ENCODE measurements around the gene TTLL8.

Gene TTLL8

GRCh38 chr22:49976439-49977175 lies 81.5 kb downstream of the TTLL8 start:
- no peak for DNase-seq

GRCh38 chr22:49975543-49976389 lies 82.3 kb downstream of the TTLL8 start:
- no peak for DNase-seq

DNA sequence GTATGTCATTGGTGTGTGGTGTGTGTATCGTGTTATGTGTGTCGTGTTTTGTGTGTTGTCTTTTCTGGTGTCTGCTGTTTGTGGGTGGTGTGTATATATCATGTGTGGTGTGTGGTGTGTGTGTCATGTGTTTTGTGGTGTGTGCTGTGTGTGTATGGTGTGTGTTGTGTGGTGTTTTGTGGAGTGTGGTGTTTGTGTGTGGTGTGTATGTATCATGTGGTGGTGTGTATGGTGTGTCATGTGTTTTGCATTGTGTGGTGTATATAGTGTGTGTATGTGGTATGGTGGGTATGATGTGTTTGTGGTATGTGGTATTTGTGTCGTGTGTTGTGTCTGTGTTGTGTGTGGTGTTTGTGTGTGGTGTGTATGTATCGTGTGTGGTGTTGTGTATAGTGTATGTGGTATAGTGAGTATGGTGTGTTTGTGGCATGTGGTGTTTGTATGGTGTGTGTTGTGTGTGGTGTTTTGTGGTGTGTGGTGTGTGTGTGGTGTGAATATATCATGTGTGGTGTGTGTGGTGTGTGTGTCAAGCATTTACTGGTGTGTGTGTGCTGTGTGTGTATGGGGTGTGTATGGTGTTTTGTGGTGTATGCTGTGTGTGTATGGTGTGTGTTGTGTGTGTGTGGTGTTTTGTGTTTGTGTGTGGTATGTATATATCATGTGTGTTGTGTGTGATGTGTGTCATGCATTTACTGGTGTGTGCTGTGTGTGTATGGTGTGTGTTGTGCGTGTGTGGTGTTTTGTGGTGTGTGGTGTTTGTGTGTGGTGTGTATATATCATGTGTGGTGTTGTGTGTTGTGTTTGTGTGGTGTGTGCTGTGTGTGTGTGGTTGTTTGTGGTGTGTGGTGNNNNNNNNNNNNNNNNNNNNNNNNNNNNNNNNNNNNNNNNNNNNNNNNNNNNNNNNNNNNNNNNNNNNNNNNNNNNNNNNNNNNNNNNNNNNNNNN lies 84.8 kb downstream of the TTLL8 start:
- no peak for DNase-seq

DNA sequence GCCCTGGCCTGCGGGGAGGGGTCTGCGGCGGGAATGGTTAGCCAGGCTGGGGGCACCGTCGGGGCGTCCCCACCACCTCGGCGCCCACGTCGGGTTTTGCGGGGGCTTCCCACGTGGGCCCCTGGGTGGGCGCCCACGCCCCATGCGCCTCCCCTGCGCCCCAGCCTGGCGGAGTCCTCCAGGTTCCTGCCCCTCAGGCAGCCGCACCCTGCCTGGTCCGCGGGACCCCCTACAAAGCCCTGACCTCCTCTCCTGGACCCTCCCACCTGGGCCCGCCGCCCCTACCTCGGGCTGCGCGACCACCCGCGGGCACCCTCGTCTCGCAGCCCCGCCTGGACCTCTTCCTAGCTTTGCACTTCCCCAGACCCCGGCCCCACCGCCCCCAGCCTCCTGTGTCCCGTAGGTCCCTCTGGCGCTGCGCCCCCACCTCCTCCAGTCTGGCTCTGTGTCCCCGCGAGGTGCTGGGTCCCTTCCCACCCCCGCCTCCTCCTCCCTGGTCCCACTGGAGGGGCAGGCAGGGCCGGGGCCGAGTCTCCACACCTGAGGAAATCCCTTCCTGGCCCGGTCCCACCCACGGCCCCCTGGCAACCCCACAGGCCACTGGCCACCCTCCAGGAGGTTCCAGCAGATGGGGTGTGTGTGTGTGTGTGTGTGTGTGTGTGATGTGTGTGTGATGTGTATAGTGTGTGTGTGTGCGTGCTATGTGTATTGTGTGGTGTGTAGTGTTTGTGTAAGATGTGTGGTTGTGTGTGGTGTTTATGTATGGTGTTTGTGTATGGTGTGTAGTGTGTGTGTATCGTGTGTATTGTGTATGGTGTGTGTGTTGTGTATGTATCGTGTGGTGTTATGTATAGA lies 85.7 kb downstream of the TTLL8 start:
- DNase-seq: no peak

DNA sequence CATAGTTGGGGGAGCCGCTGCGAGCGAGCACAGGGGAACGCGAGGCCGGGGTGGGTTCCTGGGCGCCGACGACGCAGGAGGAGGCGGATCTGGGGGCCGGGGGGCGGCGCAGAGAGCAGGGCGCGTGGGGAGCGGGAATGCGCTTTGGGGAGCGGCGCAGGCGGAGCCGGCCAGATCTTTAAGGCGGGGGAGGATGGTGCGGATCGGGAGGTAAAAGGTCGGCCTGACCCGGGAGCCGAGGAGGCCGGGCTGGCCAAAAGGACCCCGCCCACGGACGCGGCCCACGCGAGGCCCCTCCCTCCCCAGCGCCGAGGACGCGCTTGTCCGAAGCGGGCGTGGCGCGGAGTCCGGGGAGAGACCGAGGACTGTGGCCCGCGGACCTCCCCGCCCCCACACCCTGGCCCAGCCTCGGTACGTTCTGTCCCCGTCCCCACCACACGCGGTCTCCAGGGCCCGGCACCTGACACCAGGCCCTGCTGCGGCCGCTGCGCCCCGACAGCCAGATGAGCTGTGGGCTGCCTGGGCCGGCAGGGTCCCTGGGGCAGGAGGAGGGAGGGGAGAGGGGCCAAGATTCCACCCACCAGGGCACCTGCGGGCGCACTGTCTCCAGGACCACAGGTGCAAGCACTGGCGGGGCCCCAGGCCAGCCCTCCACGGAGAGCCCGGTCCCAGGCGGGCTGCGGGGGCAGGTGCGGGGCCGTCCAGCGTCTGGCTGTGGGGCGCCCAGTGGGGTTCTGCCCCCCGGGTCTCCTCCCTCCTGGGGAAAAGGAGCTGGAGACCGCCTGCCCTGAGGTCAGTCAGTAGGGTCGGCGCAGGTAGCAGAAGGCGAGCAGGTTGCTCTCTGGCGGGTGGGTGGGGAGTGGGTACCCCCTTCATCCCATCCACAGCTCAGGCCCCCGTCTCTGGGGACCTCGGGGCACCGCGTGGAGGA lies 86.6 kb downstream of the TTLL8 start:
- no peak for DNase-seq

GRCh38 chr22:49970528-49971231 lies 87.4 kb downstream of the TTLL8 start:
- no peak for DNase-seq

DNA sequence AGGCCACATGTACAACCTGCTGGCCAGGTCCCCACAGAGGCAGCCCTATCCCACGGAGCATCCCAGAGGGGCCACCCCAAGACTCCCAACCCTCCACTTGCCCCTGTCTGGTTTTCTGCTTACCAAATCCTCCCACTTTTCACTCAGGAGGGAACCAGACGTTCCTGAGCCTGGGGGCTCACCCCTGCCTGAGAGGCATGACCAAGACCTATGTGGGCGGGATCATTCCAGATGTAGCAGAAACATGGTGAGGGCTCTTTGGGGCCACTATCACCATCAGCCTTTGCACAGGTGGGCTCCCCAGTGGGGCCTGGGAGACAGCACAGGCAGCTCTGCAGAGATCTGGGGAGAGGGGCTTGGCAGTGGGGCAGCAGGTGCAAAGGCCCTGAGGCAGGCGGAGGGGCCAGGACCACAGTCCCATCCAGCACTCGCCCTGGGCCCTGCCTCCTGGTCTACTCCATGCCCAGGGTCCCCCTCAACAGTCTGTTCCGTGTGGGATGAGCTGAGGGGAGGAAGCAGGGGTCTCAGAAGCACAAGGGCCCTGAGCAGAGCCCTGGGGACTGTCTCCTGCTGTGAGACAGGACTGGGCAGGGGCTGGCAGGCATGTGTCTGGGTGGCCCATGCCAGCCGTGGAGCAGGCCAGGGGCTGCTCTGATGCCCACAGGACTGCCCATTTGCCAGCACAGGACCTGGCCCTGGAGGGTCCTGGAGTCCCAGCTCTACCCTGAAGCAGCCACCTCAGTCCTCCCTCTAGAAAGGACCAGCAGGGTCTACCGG lies 88.2 kb downstream of the TTLL8 start:
- no peak for DNase-seq

DNA sequence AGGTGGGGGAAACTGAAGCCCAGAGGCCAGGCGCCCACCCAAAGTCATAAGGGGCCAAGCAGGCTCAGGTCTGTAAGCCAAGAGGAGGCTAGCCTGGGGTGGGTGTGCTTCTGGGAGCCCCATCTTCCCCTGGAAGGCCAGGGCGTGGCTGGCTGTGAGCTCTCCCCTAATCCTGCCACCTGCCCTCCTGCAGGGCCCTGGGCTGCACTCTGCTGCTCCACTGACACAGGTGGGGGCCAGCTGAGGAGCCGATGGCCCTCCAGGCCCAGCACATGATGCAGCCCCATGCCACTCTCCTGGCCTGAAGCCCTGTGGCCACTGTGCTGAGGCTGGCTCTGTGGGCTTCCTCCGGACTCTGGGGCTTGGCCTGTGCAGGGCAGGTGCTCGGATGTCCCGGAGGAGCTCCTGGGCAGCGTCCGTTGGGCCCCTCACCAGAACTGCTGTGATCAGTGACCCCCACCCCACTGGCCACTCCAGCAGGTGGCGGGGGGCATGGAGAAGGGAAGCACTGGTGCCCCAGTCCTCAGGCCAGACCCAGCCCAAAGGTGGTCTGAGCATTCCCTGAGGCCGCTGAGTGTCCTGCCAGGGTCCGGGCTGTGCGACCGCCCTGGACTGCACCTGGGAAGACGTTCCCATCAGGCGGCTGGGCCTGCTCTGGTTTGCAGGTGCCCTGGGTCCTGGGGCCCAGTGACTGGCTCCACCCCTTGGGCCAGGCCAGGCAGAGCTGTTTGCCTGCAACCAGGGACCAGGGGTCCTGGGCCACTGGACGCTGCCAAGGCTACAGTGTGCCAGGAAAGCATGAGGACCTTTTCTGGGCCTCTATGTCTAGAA lies 89.1 kb downstream of the TTLL8 start:
- no peak for DNase-seq
